AG08396 (cell line): ENCODE data around the gene MYT1.
A peak's percentile ranks its signal among the peaks of the same experiment; 100 is the strongest.

Experiments
- DNase-seq: peaks from one replicate; pipeline ENCODE4 v3.0.0; 2012; ENCODE audit warnings: low spot score, mixed read lengths

Gene MYT1

DNA sequence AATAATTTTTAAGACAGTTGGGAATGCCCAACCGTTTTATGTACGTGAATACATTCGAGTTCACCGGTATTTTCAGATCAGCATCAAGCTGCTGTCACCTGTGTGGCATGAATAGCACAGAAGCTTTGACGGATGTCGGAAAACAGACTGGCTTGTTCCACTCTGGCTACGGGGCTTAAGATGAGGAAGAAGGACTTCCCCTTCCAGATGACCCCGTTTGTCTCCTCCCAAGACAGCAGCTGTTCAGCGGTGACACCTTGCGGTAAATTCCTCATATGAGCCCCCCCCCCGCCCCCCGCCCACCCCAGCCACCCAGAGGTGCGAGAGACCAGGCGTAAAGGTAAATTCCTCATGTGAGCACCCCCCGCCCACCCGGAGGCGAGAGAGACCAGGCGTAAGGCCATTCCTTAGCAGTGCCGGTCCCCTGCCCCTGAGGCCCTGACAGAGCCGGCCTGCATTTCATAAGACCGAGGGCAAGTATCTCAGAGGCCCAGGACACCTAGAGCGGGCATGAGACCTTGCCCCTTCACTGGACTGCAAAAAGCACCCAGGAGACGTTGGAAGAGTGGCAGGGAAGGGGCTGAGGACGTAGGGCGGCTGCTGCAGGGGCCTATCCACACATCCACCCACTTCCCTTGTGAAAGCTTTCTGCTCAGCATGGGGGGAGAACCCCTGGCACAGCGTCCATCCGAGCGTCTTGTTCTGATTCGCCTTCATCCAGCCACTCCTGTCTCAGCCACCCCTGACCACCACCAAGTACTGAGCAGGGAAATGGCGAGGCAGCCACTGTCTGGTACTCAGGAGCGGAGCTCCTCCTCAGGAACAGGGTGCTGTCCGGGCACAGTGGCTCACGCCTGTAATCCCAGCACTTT, 84.0 kb downstream of the MYT1 start:
- DNase-seq = no peak

DNA sequence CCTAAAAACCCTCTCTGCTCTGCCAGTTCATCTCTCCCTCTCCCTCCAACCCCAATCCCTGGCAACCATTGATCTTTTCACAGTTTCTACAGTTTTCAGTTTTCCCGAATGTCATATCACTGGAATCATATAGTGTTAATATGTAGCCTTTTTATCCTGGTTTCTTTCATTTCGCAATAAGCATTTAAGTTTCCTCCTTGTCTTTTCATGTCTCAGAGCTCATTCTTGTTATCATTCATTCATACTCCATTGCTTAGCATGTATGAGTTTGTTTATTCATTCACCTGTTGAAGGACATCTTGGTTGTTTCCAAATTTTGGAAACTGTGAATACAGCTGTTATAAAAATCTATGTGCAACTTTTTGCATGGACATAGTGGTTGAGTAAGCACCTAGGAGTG, 85.8 kb downstream of the MYT1 start:
- DNase-seq = no peak

DNA sequence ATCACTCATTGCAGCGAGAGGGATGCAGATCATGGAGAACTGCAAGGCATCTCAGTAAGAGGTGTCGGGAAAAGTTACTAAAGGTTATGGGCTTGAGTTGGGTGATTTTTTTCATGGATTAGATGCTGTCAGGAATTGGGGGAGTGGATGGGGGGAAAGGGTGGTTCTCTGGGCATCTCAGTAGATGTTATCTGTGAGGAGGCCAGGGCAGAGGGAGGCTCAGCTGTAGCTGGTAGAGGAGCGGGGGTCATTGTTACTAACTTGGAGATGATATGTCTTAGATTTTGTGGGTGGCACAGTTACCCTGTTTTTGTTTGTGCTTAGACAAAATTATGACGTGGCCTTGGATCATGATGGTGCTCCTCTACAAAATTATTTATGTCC, 88.7 kb downstream of the MYT1 start:
- no peak for DNase-seq

DNA sequence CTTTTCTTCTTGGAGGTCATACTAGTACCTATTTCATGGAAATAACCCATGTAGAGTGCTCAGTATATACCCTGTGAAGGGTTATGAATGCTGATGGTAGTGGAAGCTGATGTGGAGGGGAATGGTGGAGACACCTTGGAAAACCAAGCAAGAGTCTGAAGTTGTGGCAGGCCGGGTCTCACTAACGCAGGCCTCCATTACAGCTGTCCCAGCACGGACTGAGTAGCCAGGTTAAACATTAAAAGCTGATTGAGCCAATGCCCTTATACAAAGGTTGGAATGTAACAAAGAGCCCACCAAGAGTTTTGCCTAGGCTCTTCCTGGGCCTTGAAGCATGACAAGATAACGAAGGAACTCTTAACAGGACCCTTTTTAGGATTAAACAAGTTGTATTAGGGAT, 89.2 kb downstream of the MYT1 start:
- DNase-seq = no peak

DNA sequence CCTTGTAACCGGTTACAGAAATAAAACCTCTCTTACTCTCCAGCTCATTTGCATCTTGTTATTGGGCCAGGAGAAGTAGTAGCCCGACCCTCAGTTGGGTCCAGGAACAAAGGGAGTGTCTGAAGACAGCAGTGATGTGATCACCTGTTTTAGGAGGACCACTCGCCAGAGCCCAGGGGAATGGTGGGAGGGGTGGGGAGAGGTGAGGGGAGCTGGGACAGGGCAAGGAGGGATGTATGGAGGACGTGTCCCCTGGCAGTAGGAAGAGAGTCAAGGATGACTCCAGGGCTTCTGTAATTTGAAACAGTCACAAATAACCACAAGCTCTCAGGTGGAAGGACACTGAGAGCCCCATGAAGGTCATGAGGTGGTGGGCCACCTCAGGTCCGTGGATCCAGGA, 89.9 kb downstream of the MYT1 start:
- no peak for DNase-seq

DNA sequence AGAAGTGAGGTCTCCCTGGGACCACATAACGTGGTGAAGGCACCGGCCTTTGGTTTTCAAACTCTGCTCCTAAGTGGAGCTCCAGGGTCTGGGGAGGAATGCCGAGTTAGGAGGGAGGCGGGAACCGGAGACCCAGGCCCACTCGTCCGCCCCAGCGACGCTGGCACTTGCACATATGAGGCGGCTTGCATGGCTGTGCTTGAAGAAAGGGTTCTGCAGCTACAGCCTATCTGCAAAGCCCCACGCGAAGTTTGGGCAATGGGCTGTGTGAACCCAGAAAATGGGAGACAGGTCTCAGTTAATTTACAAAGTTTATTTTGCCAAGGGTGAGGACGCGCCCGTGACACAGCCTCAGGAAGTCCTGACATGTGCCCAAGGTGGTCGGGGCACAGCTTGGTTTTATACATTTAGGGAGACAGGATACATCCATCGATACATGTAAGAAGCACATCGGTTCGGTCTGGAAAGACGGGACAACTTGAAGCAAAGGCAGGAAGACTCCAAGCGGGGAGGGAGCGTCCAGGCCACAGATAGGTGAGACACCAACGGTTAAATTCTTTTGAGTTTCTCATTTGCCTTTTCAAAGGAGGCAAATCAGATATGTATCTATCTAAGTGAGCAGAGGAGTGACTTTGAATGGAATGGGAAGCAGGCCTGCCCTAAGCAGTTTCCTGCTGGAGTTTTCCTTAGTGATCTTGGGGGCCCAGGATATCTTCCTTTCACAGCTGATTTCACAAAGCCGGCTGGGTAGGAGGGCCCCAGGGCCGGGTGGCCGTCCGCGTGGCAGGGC, 90.5 kb downstream of the MYT1 start:
- DNase-seq = no peak

DNA sequence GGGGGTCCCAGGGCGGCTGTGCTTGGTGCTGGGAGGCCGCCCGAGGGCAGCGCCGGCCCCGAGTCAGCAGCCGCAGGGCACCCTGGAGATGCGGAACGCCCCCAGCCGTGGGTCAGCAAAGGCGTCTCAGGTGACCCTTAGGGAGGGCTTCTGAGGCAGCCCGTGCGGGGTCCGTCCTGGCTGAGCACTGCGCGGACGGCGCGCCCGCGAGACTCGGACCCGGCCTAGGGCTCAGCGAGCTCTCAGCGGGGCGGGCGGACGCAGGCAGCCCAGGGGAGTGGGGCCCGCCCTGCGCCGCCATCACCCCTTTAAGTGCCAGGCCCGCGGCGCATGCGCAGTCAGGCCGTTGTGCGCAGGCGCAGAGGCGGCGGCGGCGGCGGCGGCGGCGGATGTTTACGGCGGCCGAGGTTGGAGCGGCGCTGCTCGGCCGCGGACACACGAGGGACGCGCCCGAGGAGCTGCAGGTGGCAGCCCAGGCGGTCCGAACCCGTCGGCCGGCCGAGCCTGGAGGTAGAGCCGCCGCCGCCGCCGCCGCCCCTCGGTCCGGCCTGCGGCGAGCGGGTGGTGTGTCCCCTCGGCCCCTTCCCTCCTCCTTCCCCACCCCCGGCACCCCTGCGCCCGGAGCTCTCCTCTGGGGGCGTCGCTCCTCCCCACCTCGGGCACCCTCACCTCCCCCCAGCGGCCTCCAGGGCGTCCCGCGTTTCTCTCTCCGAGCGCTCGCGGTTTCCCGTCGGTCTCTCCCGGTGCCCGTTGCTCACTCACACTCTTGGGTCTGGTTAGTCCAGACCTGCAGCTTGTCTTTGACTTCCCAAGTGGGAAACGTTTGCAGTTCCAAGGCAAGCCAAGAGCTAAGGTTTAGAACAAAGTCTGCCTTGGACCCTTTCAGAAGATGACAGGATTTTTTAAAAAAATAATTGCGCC, 91.4 kb downstream of the MYT1 start, which contains the start of gene PCMTD2:
Gene PCMTD2 (plus strand): TSS at position 388 of the 921 bp plus-strand sequence. CDS start 4,218 bp downstream, outside the sequence.
- DNase-seq = peak; percentile 99

GRCh38 chr20:64256282-64256935, 92.2 kb downstream of the MYT1 start:
- no peak for DNase-seq

DNA sequence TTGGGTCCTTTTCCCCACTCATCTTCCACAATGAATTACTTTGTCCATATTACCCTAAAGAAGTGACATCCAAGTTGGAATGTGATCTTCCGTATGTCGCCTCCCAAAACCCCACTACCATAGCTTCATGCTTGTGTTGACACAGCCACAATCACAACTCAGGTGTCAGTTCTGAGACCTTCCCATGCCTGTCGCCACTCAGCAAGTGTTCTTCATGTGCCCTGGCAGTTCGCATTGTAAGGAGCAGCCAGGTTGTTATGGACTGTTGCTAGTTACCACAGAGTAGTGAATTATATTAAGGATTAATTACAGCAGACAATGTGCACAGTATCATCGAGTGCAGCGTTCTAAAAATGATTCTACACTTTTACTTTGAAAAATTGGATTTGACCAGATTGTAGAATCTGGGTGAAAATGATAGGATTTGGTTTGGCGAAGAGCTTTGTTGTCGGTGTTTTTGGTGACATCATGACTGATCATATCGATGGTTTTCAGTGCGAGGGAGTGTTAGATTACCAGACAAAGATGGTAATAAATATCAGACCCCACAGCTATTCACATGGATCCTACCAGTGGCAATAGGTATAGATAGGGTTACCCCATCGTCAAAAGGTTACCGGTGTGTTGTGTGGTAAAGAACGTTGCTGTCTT, 93.0 kb downstream of the MYT1 start:
- DNase-seq = no peak

DNA sequence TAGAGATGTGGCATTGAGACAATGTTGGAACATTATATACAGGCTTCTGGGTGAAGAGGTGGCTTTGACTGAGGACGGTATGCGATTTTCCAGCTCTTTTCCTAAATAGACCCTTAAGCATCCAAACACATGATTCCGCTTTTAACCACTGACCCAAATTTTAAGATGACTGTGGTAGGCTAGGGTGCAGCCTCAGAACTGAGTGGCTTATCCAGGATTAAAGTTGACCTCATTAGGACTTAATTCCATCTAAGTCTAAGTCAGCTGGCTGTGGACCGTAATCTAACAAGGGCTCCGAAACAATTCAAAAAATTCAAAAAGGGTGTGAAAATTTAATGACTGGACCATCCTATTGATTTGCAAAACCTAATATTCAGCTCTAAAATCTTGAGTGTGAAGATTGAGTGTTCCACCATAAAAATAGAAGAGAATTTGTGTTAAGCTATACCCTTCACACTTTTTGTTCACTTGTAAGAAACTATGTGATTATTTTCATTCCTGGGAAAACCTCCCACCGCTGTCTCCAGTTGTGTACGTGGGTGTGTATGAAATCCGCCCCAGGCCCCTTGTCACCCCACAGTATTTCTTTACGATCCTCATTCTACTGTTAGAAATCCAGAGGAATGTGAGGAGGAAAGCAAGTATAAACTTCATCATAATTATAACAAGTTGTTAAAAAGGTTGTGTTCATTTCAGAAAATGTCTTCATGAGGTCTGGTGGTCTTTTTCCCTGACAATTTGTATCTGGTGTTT, 94.0 kb downstream of the MYT1 start:
- DNase-seq = no peak

- DNase-seq = no peak
Measured at GRCh38 chr20:64260239-64260638, 96.0 kb downstream of the MYT1 start.

DNA sequence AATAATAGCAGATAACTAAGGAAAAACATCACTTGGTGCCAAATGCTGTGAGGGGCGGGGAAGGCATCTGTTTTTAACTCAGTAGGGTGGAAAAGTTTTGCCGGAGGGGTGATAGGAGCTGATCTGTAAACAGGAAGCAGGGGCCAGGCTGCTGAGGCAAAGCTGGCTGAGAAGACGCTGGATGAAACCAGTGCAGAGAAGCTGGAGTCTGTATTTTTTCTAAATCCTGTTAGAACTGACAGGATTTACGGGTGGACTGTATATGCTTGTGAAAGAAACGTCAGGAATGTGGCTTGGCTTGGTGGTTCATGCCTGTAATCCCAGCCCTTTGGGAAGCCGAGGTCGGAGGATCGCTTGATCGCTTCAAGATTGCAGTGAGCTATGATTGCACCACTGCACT, 96.9 kb downstream of the MYT1 start:
- DNase-seq = peak; percentile 39

- no peak for DNase-seq
Measured at GRCh38 chr20:64264091-64264490, 99.8 kb downstream of the MYT1 start.

GRCh38 chr20:64265201-64265600, 100.9 kb downstream of the MYT1 start:
- no peak for DNase-seq

GRCh38 chr20:64266988-64267387, 102.7 kb downstream of the MYT1 start:
- DNase-seq = no peak

GRCh38 chr20:64268174-64268573, 103.9 kb downstream of the MYT1 start:
- DNase-seq = no peak

DNA sequence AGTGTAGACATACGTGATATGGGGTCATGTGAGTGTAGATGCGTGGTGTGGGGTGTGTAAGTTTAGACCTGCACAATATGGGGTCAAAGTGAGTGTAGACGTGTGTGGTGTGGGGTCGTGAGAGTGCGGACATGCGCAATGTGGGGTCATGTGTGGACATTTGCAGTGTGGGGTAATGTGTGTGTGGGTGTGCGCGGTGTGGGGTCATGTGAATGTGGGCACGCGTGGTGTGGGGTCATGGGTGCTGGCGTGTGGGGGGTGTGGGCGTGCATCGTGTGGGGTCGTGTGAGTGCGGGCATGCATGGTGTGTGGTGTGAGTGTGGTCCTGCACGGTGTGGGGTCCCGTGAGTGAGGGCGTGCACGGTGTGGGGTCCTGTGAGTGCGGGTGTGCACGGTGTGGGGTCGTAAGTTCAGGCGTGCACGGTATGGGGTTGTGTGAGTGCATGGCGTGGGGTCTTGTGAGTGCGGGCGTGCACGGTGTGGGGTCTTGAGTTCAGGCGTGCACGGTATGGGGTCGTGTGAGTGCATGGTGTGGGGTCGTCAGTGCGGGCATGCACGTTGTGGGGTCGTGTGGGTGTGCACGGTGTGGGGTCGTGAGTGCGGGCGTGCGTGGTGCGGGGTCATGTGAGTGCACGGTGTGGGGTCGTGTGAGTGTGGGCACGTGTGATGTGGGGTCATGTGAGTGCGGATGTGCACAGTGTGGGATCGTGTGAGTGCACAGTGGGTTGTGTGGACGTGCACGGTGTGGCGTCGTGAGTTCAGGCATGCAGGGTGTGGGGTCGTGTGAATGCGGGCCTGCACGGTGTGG, 105.6 kb downstream of the MYT1 start:
- peak; percentile 3 for DNase-seq

- no peak for DNase-seq
Measured at GRCh38 chr20:64271636-64272035, 107.4 kb downstream of the MYT1 start.

DNA sequence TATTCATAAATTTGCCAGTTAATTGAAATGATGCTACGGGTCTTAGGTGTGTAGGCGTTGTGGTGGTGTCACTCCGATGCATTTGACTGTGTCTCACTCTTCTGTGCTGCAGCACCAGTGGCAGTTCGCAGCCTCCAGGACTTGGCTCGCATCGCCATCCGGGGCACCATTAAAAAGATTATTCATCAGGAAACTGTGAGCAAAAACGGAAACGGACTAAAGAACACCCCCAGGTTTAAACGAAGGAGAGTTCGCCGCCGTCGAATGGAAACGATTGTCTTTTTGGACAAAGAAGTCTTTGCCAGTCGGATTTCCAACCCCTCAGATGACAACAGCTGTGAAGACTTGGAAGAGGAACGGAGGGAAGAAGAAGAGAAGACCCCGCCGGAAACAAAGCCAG, 108.9 kb downstream of the MYT1 start:
- no peak for DNase-seq
